HG03139 (cell line): ENCODE measurements around the gene SH2B3.
"Not testable (repeated sequence)": the region's sequence is repeated elsewhere in the genome, so short reads cannot be mapped to it uniquely, and the experiment has no call there.

Experiments used
- ATAC-seq: cut with Tn5 transposase; IDR thresholded peaks from one replicate; pipeline ENCODE4 v1.9.1; 2021; ENCODE audit not compliant: unreplicated experiment

Gene SH2B3

GRCh38 chr12:111386885-111387284, 18.8 kb upstream of the SH2B3 start:
- ATAC-seq: no peak

DNA sequence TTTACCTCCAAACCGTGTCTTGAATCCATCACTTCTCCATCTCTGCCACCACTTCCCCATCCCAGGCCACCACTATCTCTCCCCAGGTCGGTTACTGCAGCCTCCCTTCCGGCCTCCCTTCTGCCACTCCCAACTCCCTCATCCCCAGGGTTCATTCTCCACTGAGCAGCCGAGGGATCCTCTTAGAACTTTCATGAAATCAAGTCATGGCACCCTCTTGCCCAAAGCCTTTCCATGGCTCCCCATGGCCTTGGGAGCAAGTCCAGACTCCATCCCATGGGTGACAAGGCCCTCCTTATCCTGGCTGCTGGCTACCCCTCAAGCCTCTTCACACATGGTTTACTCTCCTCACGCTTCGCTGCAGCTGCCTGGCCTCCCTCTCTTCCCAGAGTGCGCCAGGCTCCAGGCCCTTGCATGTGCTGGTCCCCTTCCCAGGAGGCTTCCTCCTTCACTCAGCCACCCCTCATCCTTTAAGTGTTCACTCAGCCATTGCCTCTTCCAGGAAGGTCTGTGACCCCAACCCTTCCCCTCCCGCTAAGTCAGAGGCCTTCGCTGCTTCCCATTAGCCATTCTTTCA, 17.9 kb upstream of the SH2B3 start:
- ATAC-seq: no peak

- no peak for ATAC-seq
Measured at GRCh38 chr12:111389635-111390034, 16.1 kb upstream of the SH2B3 start.

DNA sequence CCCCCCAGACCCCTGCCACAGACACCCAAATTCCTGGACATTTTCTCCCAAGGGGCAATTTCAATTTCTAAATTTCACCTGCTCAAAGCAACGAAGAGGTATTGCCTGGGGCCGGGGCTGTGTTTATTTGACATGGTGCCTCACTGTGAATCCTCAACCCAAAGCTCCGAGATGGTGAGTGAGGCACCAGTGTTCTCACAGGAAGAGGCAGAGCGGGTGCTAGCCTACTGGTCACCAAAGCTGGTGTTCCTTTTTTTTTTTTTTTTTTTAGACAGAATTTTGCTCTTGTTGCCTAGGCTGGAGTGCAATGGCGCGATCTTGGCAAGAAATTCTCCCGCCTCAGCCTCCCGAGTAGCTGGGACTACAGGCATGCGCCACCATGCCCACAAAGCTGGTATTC, 14.8 kb upstream of the SH2B3 start:
- ATAC-seq: no peak

GRCh38 chr12:111393700-111394300, 11.9 kb upstream of the SH2B3 start:
- ATAC-seq: no peak

GRCh38 chr12:111394480-111394879, 11.2 kb upstream of the SH2B3 start:
- no peak for ATAC-seq

DNA sequence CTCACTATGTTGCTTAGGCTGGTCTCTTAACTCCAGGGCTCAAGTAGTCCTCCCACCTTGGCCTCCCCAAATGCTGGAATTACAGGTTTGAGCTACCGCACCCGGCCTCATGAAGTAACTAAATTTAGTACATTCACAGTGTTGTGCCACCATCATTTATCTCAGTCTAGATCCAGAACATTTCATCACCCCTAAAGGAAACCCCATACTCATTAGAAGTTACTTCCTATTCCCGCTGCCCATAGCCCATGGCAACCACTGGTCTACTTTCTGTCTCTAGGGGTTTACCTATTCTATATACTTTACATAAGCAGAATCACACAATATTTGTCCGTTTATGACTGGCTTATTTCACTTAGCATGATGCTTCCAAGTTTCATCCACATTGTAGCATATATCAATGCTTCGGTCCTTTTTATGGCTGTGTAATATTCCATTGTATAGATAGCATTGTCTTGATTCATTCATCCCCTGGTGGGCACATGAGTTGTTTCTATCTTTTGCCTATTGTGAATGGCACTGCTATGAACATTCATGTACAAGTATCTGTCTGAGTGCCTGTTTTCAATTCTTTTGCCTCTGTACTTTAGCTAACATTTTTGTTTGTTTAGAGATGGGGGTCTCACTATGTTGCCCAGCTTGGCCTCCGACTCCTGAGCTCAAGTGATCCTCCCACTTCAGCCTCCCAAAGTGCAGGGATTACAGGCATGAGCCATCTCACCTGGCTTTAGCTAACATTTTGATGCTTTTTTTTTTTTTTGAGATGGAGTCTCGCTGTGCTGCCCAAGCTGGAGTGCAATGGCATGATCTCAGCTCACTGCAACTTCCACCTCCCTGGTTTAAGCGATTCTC, 10.2 kb upstream of the SH2B3 start:
- no peak for ATAC-seq

GRCh38 chr12:111396271-111396670, 9.5 kb upstream of the SH2B3 start:
- not testable (repeated sequence) for ATAC-seq

- ATAC-seq: no peak
Measured at GRCh38 chr12:111396726-111397445, 8.8 kb upstream of the SH2B3 start.

- ATAC-seq: no peak
Measured at GRCh38 chr12:111398530-111398929, 7.2 kb upstream of the SH2B3 start.

- not testable (repeated sequence) for ATAC-seq
Measured at GRCh38 chr12:111399741-111400404, 5.8 kb upstream of the SH2B3 start.

DNA sequence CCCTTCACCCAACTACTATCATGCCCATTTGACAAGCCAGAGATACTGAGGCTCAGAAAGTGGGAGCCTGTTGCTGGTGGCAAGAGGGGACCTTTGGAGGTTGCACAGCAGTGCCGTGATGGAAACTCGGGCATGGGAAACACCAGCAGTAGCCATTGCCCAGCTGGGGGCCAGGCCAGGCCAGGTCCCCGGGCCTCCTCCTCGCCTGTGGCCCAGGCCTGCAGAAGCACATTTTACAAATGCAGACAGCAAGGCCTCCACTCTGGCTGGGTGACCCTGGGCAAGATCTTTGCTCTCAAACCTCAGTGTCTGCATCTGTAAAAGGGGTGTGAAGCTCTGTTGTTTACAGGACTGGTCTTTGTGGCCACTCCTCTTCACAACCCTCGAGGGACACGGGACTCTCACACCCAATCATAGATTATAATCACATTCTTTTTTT, 4.5 kb upstream of the SH2B3 start:
- ATAC-seq: no peak

- not testable (repeated sequence) for ATAC-seq
Measured at GRCh38 chr12:111402490-111402824, 3.3 kb upstream of the SH2B3 start.

- no peak for ATAC-seq
Measured at GRCh38 chr12:111404362-111405148, 1.2 kb upstream of the SH2B3 start.

- peak; percentile 49 for ATAC-seq
Measured at GRCh38 chr12:111405149-111405858, 419 bp upstream of the SH2B3 start.

GRCh38 chr12:111406474-111407376, 1.0 kb downstream of the SH2B3 start:
- no peak for ATAC-seq

DNA sequence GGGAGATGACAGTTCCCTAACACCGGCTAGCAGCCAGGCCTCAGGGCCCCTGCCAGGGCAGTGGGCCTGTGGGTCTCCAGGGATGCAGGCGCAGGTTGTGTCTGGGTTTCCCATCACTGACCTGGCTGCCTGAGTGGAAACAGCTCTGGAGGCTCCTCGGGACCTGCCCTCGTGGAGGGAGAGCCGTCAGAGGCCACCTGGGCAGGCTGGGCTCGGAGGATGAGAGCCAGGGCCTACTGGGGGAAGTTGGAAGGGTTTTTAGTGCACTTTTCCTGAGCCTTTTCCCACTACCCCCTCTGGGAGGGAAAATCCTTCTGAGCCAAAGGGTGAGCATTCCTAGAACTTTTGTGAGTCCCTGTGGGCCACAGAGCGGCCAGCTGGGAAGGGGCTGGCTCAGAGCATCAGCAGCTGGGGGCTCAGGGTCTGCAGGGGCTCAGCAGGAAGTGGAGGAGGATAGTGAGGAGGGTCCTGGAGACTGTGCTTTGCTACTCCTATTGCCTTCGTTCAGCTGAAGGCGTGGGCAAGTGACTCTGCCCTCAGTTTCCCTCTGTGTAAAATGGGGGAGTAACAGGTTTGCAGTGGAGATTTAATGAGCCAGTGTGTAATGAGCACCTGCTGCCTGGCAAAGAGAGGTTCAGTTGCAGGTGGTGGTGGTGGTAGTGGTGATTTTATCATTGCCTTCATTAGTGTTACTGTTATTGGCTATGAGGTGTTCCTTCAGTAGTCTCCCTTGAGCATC, 1.8 kb downstream of the SH2B3 start:
- ATAC-seq: no peak

GRCh38 chr12:111408116-111408440, 2.4 kb downstream of the SH2B3 start:
- no peak for ATAC-seq
